CD4-positive, alpha-beta T cell treated with Interleukin-6 at 100 ng/mL for 8 hours (primary cell): ENCODE results near the gene RAB11FIP3.

Experiments used
- DNase-seq: peaks from one replicate; pipeline ENCODE4 v3.0.0-alpha.2; 2020; ENCODE audit warnings: mixed read lengths, low spot score

The RAB11FIP3 gene

DNA sequence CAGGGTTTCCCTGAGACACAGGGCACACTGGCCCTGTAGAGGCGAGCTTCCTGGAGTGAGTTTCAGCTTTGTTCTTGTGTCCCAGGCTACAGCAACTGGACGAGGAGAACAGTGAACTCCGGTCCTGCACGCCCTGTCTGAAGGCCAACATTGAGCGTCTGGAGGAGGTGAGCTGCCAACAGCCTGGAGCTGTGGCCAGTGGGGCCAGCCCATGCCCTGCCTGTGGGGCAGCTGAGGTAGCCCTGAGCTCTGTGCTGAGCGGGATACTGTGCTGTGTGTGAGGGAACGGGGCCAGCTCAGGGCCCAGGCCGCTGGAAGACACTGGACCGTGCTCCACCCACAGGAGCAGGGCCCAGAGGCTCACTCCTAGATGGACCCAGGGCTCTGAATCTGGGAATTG lies 93.4 kb downstream of the RAB11FIP3 start:
- no peak for DNase-seq

- DNase-seq: no peak
These were observed 94.0 kb downstream of the RAB11FIP3 start for GRCh38 chr16:519425-519824.

GRCh38 chr16:519841-520687 lies 94.6 kb downstream of the RAB11FIP3 start:
- no peak for DNase-seq

- DNase-seq: no peak
These were observed 95.4 kb downstream of the RAB11FIP3 start for GRCh38 chr16:520847-521246.

GRCh38 chr16:521381-522210 lies 96.1 kb downstream of the RAB11FIP3 start:
- DNase-seq: no peak

- no peak for DNase-seq
These were observed 97.1 kb downstream of the RAB11FIP3 start for GRCh38 chr16:522320-523096.

DNA sequence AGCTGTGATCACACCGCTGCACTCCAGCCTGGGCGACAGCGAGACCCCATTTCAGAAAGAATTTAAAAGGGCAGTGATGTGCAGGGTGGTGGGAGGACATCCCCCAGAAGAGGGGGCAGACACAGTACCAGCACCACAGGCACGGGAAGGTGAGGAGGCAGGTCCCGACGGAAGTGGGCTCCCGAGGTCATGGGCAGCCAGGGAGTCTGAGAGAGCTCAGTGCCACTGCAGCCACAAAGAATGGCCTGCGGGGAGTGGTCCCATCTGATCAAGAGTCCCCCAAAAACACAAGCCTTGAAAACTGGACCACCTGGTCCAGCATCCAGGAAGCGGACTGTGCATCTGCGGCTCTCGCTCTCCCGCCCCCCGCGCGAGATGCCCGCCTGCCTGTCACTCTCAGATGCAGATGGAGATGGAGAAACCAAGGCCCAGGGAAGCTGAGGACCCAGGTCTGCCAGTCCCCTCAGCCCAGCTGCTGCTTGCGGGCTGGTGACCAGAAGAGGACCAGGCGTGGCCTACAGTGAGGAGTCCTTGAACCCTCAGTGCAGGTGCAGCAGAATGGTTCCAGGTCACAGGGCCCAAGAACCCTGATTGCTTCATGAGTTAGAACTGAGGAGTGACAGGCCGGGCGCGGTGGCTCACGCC lies 97.8 kb downstream of the RAB11FIP3 start:
- no peak for DNase-seq

GRCh38 chr16:524274-525040 lies 99.0 kb downstream of the RAB11FIP3 start:
- no peak for DNase-seq

DNA sequence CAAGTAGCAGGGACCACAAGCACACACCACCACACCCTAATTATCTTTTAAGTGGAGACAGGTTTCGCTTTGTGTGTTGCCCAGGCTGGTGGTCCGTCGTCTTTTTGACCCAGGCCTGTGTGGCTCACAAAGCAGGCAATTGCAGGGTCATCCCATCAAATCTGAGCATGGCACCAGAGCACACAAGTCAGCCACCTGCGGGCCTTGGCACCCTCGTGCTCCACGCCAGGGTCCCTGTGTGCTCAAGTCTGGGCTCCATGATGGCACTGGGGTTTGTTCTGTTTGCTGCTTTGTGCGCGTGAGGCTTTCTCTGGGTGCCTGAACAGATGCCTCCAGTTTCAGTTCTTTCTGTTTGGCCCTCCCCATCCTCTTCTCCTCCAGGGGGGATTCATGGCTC lies 99.7 kb downstream of the RAB11FIP3 start:
- no peak for DNase-seq

DNA sequence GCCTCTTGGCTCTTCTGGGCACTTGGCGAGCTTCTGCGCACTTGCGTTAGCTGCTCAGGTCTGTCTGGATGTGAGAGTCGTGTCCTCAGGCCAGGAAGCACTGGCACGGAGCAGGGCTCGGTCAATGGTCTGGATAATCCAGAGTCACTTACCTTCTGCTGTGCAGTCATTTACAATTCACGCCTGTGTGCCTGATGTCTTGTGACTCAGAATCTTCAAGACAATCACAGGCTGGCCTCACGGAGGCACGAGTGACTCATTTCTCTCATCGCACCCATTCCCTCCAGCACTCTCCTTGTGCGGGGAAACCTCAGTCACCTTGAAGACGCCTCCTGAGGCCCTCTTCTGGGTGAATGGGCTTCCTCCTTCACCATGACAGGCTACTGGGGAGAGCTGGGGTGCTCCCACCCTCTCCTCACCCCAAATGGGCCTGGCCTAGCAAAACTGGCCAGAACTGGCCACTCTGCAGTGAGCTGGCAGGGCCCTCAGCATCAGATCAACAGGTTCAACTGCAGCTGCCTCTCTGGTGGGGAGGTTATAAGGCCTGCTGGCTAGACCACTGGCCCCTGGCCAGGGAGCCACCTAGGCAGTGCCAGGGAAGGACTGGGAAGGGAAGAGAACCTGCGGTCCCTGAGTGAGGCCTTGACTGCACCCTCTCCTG lies 100.2 kb downstream of the RAB11FIP3 start:
- peak; percentile 53 for DNase-seq

DNA sequence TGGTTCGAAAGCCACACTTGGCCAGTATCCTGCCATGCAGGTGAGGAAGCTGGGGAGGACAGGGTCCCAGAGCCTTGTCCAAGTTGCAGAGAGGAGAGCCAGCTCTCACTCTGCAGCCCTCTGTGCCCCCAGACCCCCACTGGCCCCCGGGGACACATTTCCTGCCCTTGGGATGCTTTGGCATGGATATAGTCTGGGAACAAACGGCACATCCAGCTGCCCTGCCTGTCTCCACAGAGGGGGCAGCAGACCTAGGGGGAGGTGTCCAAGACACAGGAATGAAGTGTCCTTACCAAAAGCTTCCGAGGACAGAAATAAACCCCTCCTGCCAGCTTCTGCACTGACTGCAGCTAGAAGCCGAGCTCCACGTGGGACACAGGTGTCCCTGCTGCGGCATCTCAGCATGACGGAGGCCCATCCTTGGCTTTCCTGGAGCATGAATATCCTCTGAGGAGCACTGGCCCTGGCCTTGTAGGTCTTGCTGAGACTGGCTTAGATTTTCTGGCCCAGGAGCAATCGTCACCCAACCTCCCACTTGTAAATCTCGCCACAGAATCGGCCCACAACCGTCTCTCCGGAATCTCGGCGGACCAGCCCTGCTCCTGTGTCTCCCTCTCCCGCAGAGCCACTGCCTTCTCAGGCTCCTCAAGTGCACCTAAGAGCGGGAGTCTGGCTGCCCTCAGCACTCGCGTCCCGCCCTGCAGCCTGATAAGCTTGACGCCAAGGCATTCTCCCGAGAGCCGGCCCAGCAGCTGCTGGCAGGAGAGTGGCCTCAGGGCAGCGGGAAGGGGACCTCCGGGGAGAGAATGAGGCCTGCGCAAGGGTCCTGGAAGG lies 100.9 kb downstream of the RAB11FIP3 start:
- no peak for DNase-seq

DNA sequence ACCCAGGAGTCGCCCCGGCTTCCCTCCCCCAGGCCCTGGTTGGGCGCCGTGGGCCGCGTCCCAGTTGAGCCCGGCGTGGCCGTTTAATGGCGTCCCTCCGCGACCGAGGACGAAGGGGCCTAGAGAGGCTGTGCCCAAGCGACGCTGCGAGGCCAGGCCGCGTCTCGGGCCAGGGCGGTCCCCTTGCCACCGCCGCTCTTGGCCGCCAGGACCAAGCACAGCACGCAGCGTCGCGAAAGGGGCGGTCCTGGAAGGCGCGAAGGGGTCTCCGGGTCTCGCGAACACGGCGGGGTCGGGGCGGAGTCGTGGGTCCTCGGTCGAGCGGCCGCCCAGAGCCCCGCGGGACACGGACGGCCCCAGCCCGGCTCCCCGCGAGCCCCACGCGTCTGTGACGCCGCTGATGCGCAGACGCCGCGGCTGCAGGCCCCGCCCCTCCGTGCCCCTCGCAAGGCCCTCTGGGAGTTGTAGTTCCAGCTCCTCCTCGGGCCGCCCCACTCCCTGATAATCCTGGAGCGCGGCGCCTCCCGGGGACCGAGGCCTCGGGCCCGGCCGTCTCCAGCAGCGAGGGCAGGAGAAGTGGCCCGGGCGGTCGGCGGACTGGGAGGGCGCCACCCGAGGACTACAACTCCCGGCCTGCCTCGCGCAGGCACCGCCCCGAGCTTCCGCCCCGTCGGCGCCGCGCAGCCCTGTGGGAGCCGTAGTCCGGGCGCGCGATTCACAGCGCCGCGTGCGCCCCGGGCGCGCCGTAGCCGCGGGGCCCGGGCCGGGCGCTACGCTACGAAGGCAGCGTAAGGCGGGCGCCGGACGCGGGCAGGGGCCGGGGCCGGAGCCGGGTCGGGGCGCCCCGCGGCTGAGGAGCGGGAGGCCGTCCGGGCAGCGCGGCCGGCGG lies 101.8 kb downstream of the RAB11FIP3 start, which contains the start of gene CAPN15:
Gene CAPN15 (plus strand): TSS at position 698 of the 889 bp plus-strand sequence. CDS start 19,127 bp downstream, outside the sequence.
- DNase-seq: peak; percentile 79

- DNase-seq: peak; percentile 12
These were observed 102.9 kb downstream of the RAB11FIP3 start for GRCh38 chr16:528111-529011.

GRCh38 chr16:529012-529575 lies 103.6 kb downstream of the RAB11FIP3 start:
- DNase-seq: peak; percentile 17

DNA sequence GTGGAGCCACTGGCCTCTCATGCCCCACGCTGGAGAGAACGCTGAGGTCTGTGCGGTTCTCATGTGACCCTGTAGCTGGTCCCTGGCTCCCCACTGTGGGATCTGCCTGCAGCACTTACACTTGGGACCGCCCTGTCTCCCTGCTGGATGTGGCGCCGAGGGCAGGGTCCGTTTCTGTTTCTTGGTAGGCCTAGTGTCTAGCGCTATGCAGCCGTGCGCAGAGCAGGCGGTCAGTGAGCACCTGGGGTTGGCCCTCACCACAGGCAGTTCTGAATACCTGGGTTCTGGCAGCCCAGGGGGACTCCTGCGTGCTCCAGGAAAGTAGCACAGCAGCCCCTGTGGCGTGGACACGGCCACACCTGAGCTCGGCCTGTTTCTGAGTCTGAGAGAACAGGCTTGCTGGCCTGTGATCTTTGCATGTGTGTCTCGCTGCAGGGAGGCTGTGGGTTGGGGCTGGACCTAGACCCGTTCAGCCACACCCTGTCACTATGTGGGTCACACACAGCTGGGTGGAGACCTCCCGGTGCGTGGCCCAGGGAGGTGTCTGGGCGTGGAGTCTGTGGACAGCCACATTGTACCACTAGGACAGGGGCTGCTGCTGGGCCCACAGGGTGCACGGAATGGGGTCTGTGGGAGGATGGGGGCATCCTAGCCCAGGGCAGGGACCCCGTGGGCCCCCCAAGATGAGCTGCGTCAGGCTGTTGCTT lies 104.8 kb downstream of the RAB11FIP3 start:
- DNase-seq: no peak

DNA sequence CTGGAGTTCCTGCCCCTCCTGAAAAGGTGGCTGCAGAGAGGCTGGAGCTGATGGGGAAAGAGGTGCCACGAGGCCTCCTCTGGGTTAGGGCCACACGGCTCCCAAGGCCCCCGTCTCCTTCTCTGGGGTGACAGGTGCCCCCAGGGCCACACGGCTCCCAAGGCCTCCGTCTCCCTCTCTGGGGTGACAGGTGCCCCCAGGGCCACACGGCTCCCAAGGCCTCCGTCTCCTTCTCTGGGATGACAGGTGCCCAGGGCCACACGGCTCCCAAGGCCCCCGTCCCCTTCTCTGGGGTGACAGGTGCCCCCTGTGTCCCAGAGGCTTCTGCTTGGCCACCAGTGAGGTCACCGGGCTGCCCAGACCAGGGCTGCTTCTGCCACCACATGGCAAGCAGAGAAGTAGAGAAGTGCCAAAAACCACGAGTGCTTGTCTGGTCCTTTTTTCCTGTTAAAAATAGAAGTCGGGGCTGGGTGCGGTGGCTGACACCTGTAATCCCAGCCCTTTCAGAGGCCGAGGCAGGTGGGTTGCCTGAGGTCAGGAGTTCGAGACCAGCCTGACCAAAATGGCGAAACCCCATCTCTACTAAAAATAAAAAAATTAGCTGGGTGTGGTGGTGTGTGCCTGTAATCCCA lies 106.2 kb downstream of the RAB11FIP3 start:
- no peak for DNase-seq
